ENCODE measurements around the gene GGACT. TPM values are rescaled to one million over a fixed set of nuclear protein-coding genes. Genes with fewer than 3 reads are reported as not detected.

Gene GGACT
- total and polyA plus RNA-seq, 2 donors from 2014 or later = 9.3 to 15.6 TPM

GRCh38 chr13:100610391-100611347 lies 22.1 kb upstream of the GGACT start:
- H3K9ac ChIP-seq (ENCODE audit: low read length in 3 of 3) = no peak overlapping the region
- TF ChIP-seq CTCF (IDR thresholded peaks at IDR 0.05; ENCODE audit: borderline replicate concordance, extremely low read depth, insufficient read depth) = no peak
- H3K9me3 ChIP-seq (ENCODE audit: control insufficient read depth in 2 of 3, insufficient read depth in 1 of 3, low read length in 3 of 3) = no peaks in the 10 kb centered on the region
- H3K27me3 ChIP-seq (ENCODE audit: control insufficient read depth, insufficient read depth, low read length) = no peaks in the 10 kb centered on the region
- H3K4me1 ChIP-seq (ENCODE audit: control insufficient read depth in 2 of 3, insufficient read depth in 2 of 3, low read depth in 1 of 3, low read length in 3 of 3) = no peaks in the 10 kb centered on the region
- H3K4me3 ChIP-seq (ENCODE audit: low read length in 3 of 3) = no peak overlapping the region
- peaks cover 0 to 4% (median 0%) of the 10 kb centered on the region in 3 donors for H3K36me3 ChIP-seq (ENCODE audit: control insufficient read depth in 2 of 3, insufficient read depth in 3 of 3, low read length in 3 of 3)
- DNase-seq (no peak), FAIRE-seq (no peak)
- no peak overlapping the region for H3K27ac ChIP-seq (ENCODE audit: low read depth in 2 of 2, low read length in 2 of 2)
- intact Hi-C loops (cut with DNase I) = no loop called here

GRCh38 chr13:100608906-100609305 lies 20.3 kb upstream of the GGACT start:
- Histone ChIP-seq H3K27ac (ENCODE audit: low read depth in 2 of 2, low read length in 2 of 2) (no peak overlapping the region), H3K4me1 (ENCODE audit: control insufficient read depth in 2 of 3, insufficient read depth in 2 of 3, low read depth in 1 of 3, low read length in 3 of 3) (no peaks in the 10 kb centered on the region), H3K27me3 (ENCODE audit: control insufficient read depth, insufficient read depth, low read length) (no peaks in the 10 kb centered on the region), H3K4me3 (ENCODE audit: low read length in 3 of 3) (no peak overlapping the region), H3K36me3 (ENCODE audit: control insufficient read depth in 2 of 3, insufficient read depth in 3 of 3, low read length in 3 of 3) (peaks cover 0 to 4% (median 2%) of the 10 kb centered on the region in 3 donors), H3K9ac (ENCODE audit: low read length in 3 of 3) (no peak overlapping the region), H3K9me3 (ENCODE audit: control insufficient read depth in 2 of 3, insufficient read depth in 1 of 3, low read length in 3 of 3) (no peaks in the 10 kb centered on the region)
- FAIRE-seq = no peak
- TF ChIP-seq CTCF (IDR thresholded peaks at IDR 0.05; ENCODE audit: borderline replicate concordance, extremely low read depth, insufficient read depth) = no peak
- no peak for DNase-seq
- intact Hi-C loops (cut with DNase I) = no loop called here

GRCh38 chr13:100608489-100608888 lies 19.9 kb upstream of the GGACT start:
- no peak for DNase-seq
- Histone ChIP-seq H3K9ac (ENCODE audit: low read length in 3 of 3) (no peak overlapping the region), H3K4me1 (ENCODE audit: control insufficient read depth in 2 of 3, insufficient read depth in 2 of 3, low read depth in 1 of 3, low read length in 3 of 3) (no peaks in the 10 kb centered on the region), H3K4me3 (ENCODE audit: low read length in 3 of 3) (no peak overlapping the region), H3K27ac (ENCODE audit: low read depth in 2 of 2, low read length in 2 of 2) (no peak overlapping the region), H3K9me3 (ENCODE audit: control insufficient read depth in 2 of 3, insufficient read depth in 1 of 3, low read length in 3 of 3) (no peaks in the 10 kb centered on the region), H3K36me3 (ENCODE audit: control insufficient read depth in 2 of 3, insufficient read depth in 3 of 3, low read length in 3 of 3) (peaks cover 0 to 4% (median 2%) of the 10 kb centered on the region in 3 donors), H3K27me3 (ENCODE audit: control insufficient read depth, insufficient read depth, low read length) (no peaks in the 10 kb centered on the region)
- intact Hi-C loops (cut with DNase I) = no loop called here
- TF ChIP-seq CTCF (IDR thresholded peaks at IDR 0.05; ENCODE audit: borderline replicate concordance, extremely low read depth, insufficient read depth) = no peak
- FAIRE-seq = no peak
